Measurements from ENCODE around the gene RASSF3. TPM values are rescaled to one million over a fixed set of nuclear protein-coding genes. Genes with fewer than 3 reads are reported as not detected.

Gene RASSF3
- total and polyA plus RNA-seq, 2 experiments from 2014 or later, result 20.6 to 39.6 TPM

DNA sequence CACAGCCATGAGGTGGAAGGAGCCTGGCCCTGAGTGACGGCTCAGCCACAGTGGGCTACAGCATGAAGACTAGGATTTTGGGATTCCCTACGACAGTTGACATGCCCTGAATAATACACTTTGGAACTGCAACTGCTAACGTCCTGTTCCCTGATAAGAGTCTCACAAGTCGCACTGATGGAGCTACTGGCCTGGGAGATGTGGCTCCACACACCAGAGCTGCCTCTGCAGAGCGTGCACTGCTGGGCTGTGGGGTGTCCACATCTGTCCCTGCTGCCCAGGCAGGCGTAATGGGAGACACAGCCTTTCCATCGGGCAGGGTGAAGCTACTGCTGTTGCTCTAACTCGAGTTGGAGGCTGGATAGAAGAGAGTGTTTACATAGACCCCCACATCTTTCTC, 42.7 kb upstream of the RASSF3 start:
- Mint-ChIP-seq H3K27ac (no peak overlapping the region), H3K27me3 (ENCODE audit: insufficient read depth, low read depth, poor library complexity) (peaks cover 14% of the 10 kb centered on the region), H3K4me3 (no peak overlapping the region), H3K9me3 (no peaks in the 10 kb centered on the region), H3K36me3 (ENCODE audit: low read depth) (no peaks in the 10 kb centered on the region), H3K4me1 (peaks cover 20% of the 10 kb centered on the region)
- no peaks in the 10 kb centered on the region for H3K27me3 ChIP-seq (ENCODE audit: insufficient read depth)
- H3K27ac ChIP-seq (ENCODE audit: low read depth), result no peak overlapping the region
- H3K4me3 ChIP-seq, result no peak overlapping the region
- H4K20me1 ChIP-seq (replicated peaks; ENCODE audit: insufficient read depth), result no peaks in the 10 kb centered on the region
- H3K9me2 ChIP-seq (ENCODE audit: insufficient read depth), result no peaks in the 10 kb centered on the region
- no peak for ATAC-seq
- H3K4me1 ChIP-seq (ENCODE audit: insufficient read depth), result peaks cover 20% of the 10 kb centered on the region
- DNase-seq (ENCODE audit: low spot score), result no peak
- H3K79me2 ChIP-seq (replicated peaks; ENCODE audit: insufficient read depth), result no peaks in the 10 kb centered on the region
- peak overlapping the region; percentile 95 for H2AFZ ChIP-seq
- H3K36me3 ChIP-seq (ENCODE audit: insufficient read depth), result no peaks in the 10 kb centered on the region
- no peaks in the 10 kb centered on the region for H3F3A ChIP-seq (replicated peaks; ENCODE audit: low read depth)
- no peak overlapping the region for H3K4me2 ChIP-seq
- TF ChIP-seq, protein P1, sequence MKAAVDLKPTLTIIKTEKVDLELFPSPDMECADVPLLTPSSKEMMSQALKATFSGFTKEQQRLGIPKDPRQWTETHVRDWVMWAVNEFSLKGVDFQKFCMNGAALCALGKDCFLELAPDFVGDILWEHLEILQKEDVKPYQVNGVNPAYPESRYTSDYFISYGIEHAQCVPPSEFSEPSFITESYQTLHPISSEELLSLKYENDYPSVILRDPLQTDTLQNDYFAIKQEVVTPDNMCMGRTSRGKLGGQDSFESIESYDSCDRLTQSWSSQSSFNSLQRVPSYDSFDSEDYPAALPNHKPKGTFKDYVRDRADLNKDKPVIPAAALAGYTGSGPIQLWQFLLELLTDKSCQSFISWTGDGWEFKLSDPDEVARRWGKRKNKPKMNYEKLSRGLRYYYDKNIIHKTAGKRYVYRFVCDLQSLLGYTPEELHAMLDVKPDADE (IDR thresholded peaks at IDR 0.05), result no peak
- TF ChIP-seq POLR2AphosphoS5 (IDR thresholded peaks at IDR 0.05; ENCODE audit: low read depth) (no peak), NANOG (IDR thresholded peaks at IDR 0.05; ENCODE audit: borderline replicate concordance) (no peak), EZH2 (IDR thresholded peaks at IDR 0.05; ENCODE audit: low read depth, unreplicated experiment) (no peak), ZNF331 (CRISPR knock-in tag; IDR thresholded peaks at IDR 0.05; ENCODE audit: low read depth) (no peak), JUNB (IDR thresholded peaks at IDR 0.05; ENCODE audit: unreplicated experiment) (no peak), ZNF114 (CRISPR knock-in tag; IDR thresholded peaks at IDR 0.05) (no peak), CREB1 (CRISPR knock-in tag; IDR thresholded peaks at IDR 0.05; ENCODE audit: low read depth) (no peak)
- TF ChIP-seq, protein P2, sequence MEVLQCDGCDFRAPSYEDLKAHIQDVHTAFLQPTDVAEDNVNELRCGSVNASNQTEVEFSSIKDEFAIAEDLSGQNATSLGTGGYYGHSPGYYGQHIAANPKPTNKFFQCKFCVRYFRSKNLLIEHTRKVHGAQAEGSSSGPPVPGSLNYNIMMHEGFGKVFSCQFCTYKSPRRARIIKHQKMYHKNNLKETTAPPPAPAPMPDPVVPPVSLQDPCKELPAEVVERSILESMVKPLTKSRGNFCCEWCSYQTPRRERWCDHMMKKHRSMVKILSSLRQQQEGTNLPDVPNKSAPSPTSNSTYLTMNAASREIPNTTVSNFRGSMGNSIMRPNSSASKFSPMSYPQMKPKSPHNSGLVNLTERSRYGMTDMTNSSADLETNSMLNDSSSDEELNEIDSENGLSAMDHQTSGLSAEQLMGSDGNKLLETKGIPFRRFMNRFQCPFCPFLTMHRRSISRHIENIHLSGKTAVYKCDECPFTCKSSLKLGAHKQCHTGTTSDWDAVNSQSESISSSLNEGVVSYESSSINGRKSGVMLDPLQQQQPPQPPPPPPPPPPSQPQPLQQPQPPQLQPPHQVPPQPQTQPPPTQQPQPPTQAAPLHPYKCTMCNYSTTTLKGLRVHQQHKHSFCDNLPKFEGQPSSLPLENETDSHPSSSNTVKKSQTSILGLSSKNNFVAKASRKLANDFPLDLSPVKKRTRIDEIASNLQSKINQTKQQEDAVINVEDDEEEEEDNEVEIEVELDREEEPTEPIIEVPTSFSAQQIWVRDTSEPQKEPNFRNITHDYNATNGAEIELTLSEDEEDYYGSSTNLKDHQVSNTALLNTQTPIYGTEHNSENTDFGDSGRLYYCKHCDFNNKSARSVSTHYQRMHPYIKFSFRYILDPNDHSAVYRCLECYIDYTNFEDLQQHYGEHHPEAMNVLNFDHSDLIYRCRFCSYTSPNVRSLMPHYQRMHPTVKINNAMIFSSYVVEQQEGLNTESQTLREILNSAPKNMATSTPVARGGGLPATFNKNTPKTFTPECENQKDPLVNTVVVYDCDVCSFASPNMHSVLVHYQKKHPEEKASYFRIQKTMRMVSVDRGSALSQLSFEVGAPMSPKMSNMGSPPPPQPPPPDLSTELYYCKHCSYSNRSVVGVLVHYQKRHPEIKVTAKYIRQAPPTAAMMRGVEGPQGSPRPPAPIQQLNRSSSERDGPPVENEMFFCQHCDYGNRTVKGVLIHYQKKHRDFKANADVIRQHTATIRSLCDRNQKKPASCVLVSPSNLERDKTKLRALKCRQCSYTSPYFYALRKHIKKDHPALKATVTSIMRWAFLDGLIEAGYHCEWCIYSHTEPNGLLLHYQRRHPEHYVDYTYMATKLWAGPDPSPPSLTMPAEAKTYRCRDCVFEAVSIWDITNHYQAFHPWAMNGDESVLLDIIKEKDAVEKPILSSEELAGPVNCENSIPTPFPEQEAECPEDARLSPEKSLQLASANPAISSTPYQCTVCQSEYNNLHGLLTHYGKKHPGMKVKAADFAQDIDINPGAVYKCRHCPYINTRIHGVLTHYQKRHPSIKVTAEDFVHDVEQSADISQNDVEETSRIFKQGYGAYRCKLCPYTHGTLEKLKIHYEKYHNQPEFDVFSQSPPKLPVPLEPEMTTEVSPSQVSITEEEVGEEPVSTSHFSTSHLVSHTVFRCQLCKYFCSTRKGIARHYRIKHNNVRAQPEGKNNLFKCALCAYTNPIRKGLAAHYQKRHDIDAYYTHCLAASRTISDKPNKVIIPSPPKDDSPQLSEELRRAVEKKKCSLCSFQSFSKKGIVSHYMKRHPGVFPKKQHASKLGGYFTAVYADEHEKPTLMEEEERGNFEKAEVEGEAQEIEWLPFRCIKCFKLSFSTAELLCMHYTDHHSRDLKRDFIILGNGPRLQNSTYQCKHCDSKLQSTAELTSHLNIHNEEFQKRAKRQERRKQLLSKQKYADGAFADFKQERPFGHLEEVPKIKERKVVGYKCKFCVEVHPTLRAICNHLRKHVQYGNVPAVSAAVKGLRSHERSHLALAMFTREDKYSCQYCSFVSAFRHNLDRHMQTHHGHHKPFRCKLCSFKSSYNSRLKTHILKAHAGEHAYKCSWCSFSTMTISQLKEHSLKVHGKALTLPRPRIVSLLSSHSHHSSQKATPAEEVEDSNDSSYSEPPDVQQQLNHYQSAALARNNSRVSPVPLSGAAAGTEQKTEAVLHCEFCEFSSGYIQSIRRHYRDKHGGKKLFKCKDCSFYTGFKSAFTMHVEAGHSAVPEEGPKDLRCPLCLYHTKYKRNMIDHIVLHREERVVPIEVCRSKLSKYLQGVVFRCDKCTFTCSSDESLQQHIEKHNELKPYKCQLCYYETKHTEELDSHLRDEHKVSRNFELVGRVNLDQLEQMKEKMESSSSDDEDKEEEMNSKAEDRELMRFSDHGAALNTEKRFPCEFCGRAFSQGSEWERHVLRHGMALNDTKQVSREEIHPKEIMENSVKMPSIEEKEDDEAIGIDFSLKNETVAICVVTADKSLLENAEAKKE (CRISPR knock-in tag; IDR thresholded peaks at IDR 0.05), result no peak
- TF ChIP-seq, protein P3, sequence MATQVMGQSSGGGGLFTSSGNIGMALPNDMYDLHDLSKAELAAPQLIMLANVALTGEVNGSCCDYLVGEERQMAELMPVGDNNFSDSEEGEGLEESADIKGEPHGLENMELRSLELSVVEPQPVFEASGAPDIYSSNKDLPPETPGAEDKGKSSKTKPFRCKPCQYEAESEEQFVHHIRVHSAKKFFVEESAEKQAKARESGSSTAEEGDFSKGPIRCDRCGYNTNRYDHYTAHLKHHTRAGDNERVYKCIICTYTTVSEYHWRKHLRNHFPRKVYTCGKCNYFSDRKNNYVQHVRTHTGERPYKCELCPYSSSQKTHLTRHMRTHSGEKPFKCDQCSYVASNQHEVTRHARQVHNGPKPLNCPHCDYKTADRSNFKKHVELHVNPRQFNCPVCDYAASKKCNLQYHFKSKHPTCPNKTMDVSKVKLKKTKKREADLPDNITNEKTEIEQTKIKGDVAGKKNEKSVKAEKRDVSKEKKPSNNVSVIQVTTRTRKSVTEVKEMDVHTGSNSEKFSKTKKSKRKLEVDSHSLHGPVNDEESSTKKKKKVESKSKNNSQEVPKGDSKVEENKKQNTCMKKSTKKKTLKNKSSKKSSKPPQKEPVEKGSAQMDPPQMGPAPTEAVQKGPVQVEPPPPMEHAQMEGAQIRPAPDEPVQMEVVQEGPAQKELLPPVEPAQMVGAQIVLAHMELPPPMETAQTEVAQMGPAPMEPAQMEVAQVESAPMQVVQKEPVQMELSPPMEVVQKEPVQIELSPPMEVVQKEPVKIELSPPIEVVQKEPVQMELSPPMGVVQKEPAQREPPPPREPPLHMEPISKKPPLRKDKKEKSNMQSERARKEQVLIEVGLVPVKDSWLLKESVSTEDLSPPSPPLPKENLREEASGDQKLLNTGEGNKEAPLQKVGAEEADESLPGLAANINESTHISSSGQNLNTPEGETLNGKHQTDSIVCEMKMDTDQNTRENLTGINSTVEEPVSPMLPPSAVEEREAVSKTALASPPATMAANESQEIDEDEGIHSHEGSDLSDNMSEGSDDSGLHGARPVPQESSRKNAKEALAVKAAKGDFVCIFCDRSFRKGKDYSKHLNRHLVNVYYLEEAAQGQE (IDR thresholded peaks at IDR 0.05; ENCODE audit: unreplicated experiment), result no peak
